Stomach (tissue), 4 donors: Measurements from ENCODE around the gene MRPS2.

Experiments used
- EP300 ChIP-seq: sonication (generic); formaldehyde crosslinking; IDR thresholded peaks from one replicate; pipeline ENCODE4 v1.6.1; 2017; ENCODE audit warnings: antibody characterized with exemption
- POLR2A ChIP-seq, 4 donors: fragments of 450-650 bp; IDR thresholded peaks; one replicate each; pipeline ENCODE4 v1.6.1; 2016; ENCODE audit warnings: antibody characterized with exemption in 4 of 4, control low read depth in 2 of 4, mild to moderate bottlenecking in 1 of 4, moderate library complexity in 1 of 4
- TF ChIP-seq, protein P1 (sequence below), 7 experiments: fragments of 450-650 bp in 4 of 7; fragments of 200-600 bp in 3 of 7; sonication (generic) in 3 of 7; IDR thresholded peaks; one replicate each; pipeline ENCODE4 v1.5.1; 2016 to 2019; ENCODE audit warnings: antibody characterized with exemption in 7 of 7, control low read depth in 2 of 7, mild to moderate bottlenecking in 1 of 7

DNA sequence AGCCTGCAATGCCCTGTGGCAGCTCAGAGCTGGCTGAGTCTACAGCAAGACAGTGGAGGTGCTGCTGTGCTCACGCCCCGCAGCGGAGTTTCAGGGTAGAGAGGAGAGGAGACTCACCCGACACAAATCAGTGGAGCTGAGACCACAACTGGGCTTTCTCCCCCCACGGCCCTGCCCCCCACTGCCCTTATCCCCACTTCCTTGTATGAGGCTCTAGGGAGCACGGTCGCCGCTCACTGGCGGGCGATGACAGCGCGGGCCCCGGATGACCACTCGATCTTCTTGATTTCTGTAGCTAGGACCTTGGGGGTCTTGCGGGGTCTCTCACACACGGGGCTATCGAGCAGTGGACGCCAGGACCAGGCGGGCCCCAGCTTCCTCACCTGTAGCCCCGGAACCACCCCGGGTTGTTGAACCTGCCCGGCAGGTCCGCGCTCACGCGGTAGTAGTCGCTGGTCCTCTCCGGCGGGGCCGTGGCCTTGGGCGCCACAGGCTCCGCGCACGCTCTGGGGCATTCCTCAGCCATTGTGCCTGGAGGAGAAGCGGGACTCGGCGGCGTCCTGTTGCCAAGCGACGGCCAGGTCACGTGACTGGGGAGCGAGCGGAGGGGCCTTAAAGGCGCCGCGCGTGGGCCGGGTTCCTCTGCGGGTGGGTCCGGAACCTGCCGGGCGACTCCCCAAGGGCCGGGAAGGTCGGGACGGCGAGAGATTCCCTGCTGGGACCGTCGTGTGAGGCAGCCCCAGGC is 984 bp upstream of the MRPS2 start:
- TF ChIP-seq EP300 (no peak), POLR2A (IDR thresholded peaks at IDR 0.05) (no peak)
- TF ChIP-seq, protein P1, sequence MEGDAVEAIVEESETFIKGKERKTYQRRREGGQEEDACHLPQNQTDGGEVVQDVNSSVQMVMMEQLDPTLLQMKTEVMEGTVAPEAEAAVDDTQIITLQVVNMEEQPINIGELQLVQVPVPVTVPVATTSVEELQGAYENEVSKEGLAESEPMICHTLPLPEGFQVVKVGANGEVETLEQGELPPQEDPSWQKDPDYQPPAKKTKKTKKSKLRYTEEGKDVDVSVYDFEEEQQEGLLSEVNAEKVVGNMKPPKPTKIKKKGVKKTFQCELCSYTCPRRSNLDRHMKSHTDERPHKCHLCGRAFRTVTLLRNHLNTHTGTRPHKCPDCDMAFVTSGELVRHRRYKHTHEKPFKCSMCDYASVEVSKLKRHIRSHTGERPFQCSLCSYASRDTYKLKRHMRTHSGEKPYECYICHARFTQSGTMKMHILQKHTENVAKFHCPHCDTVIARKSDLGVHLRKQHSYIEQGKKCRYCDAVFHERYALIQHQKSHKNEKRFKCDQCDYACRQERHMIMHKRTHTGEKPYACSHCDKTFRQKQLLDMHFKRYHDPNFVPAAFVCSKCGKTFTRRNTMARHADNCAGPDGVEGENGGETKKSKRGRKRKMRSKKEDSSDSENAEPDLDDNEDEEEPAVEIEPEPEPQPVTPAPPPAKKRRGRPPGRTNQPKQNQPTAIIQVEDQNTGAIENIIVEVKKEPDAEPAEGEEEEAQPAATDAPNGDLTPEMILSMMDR (IDR thresholded peaks at IDR 0.05) = no peak
